HEK293 (cell line): Measurements from ENCODE around the gene ADCY7.

Experiments
- KLF8 ChIP-seq: fragments of 450-650 bp; formaldehyde crosslinking; IDR thresholded peaks from 2 replicates; pipeline ENCODE4 v1.5.1; 2016; ENCODE audit warnings: missing biosample characterization, missing genetic modification characterization
- ZNF133 ChIP-seq: fragments of 450-650 bp; formaldehyde crosslinking; IDR thresholded peaks from 2 replicates; pipeline ENCODE4 v1.5.1; 2016; ENCODE audit warnings: missing biosample characterization, missing genetic modification characterization
- ZNF350 ChIP-seq: fragments of 450-650 bp; formaldehyde crosslinking; IDR thresholded peaks from 2 replicates; pipeline ENCODE4 v1.5.0; 2017; ENCODE audit warnings: missing biosample characterization, mild to moderate bottlenecking, missing genetic modification characterization
- ZNF398 ChIP-seq: fragments of 450-650 bp; formaldehyde crosslinking; IDR thresholded peaks from 2 replicates; pipeline ENCODE4 v1.5.1; 2017; ENCODE audit warnings: missing biosample characterization, missing genetic modification characterization
- ZNF529 ChIP-seq: fragments of 450-650 bp; formaldehyde crosslinking; IDR thresholded peaks from 2 replicates; pipeline ENCODE4 v1.5.1; 2017; ENCODE audit warnings: missing genetic modification characterization, missing biosample characterization; ENCODE audit not compliant: insufficient replicate concordance
- ZNF558 ChIP-seq: fragments of 450-650 bp; formaldehyde crosslinking; IDR thresholded peaks from 2 replicates; pipeline ENCODE4 v1.5.1; 2016; ENCODE audit warnings: missing biosample characterization, missing genetic modification characterization
- ZSCAN4 ChIP-seq: fragments of 450-650 bp; formaldehyde crosslinking; IDR thresholded peaks from 2 replicates; pipeline ENCODE4 v1.5.1; 2017; ENCODE audit warnings: missing biosample characterization, missing genetic modification characterization
- TF ChIP-seq, protein P1 (sequence below): fragments of 450-650 bp; formaldehyde crosslinking; IDR thresholded peaks from 2 replicates; pipeline ENCODE4 v1.5.1; 2016; ENCODE audit warnings: missing biosample characterization, missing genetic modification characterization
- TF ChIP-seq, protein P2 (sequence below): fragments of 450-650 bp; formaldehyde crosslinking; IDR thresholded peaks from 2 replicates; pipeline ENCODE4 v1.5.1; 2016; ENCODE audit warnings: missing biosample characterization, missing genetic modification characterization

- TF ChIP-seq ZNF529 (tag by site-specific recombination) (no peak), ZNF350 (tag by site-specific recombination) (no peak), ZSCAN4 (tag by site-specific recombination) (no peak), ZNF133 (tag by site-specific recombination) (no peak), ZNF558 (tag by site-specific recombination) (no peak), ZNF398 (tag by site-specific recombination) (no peak), KLF8 (no peak)
- TF ChIP-seq, protein P1, sequence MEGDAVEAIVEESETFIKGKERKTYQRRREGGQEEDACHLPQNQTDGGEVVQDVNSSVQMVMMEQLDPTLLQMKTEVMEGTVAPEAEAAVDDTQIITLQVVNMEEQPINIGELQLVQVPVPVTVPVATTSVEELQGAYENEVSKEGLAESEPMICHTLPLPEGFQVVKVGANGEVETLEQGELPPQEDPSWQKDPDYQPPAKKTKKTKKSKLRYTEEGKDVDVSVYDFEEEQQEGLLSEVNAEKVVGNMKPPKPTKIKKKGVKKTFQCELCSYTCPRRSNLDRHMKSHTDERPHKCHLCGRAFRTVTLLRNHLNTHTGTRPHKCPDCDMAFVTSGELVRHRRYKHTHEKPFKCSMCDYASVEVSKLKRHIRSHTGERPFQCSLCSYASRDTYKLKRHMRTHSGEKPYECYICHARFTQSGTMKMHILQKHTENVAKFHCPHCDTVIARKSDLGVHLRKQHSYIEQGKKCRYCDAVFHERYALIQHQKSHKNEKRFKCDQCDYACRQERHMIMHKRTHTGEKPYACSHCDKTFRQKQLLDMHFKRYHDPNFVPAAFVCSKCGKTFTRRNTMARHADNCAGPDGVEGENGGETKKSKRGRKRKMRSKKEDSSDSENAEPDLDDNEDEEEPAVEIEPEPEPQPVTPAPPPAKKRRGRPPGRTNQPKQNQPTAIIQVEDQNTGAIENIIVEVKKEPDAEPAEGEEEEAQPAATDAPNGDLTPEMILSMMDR, result no peak
- TF ChIP-seq, protein P2, sequence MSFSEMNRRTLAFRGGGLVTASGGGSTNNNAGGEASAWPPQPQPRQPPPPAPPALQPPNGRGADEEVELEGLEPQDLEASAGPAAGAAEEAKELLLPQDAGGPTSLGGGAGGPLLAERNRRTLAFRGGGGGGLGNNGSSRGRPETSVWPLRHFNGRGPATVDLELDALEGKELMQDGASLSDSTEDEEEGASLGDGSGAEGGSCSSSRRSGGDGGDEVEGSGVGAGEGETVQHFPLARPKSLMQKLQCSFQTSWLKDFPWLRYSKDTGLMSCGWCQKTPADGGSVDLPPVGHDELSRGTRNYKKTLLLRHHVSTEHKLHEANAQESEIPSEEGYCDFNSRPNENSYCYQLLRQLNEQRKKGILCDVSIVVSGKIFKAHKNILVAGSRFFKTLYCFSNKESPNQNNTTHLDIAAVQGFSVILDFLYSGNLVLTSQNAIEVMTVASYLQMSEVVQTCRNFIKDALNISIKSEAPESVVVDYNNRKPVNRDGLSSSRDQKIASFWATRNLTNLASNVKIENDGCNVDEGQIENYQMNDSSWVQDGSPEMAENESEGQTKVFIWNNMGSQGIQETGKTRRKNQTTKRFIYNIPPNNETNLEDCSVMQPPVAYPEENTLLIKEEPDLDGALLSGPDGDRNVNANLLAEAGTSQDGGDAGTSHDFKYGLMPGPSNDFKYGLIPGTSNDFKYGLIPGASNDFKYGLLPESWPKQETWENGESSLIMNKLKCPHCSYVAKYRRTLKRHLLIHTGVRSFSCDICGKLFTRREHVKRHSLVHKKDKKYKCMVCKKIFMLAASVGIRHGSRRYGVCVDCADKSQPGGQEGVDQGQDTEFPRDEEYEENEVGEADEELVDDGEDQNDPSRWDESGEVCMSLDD, result no peak
Measured at GRCh38 chr16:50281391-50282009, 15.1 kb downstream of the ADCY7 start.
